Right cardiac atrium (tissue), 5 donors: Measurements from ENCODE around the gene NR2C2. TPM values are rescaled to one million over a fixed set of nuclear protein-coding genes. Genes with fewer than 3 reads are reported as not detected.

Source experiments
- ATAC-seq, 2 donors: fragments of 200-7000 bp; cut with Tn5 transposase; one replicate each; pipeline versions ENCODE4 v1.8.0 to v1.9.1; 2020; ENCODE audit warnings: moderate library complexity in 2 of 2, mild to moderate bottlenecking in 1 of 2
- DNase-seq, 3 donors: peaks; one replicate each; pipeline ENCODE4 v3.0.0-alpha.2; 2020
- H3K27ac ChIP-seq: one replicate; pipeline ENCODE4 v1.5.1; 2013; ENCODE audit warnings: mild to moderate bottlenecking, low read length, control low read depth, moderate library complexity
- H3K27me3 ChIP-seq: one replicate; pipeline ENCODE4 v1.6.1; 2013; ENCODE audit not compliant: control insufficient read depth, insufficient read depth
- H3K4me1 ChIP-seq: one replicate; pipeline ENCODE4 v1.6.1; 2013; ENCODE audit warnings: low read length; ENCODE audit not compliant: control insufficient read depth, insufficient read depth
- H3K4me3 ChIP-seq: one replicate; pipeline ENCODE4 v1.5.1; 2013; ENCODE audit warnings: low read length, control low read depth
- H3K9me3 ChIP-seq: one replicate; pipeline ENCODE4 v1.6.1; 2013; ENCODE audit warnings: low read length; ENCODE audit not compliant: control insufficient read depth
- WGBS: extraction: QIAGEN DNeasy Blood & Tissue Kit; methylation state at CpG from one replicate; pipeline ENCODE4 v1.1.7; 2013; 5-methylcytosine and 5-hydroxymethylcytosine counted together
- intact Hi-C, 4 donors: fragments of 100-400 bp; cut with DNase I; formaldehyde crosslinking; loops; one replicate each; pipeline versions ENCODE4 v1.11.0 to v1.14.0; 2022 to 2023
- polyA plus RNA-seq: library from polyadenylated mRNA; stranded (reverse); fragments of 200-250 nt; gene quantifications from one replicate; pipeline ENCODE4 v1.2.3, GENCODE V29; 2013
- total RNA-seq, 4 donors: library from RNA; stranded (reverse); fragmentation: NEBNext Ultra II Directional; extraction: Animal tissue kit (Norgen Biotek cat#: 25700); gene quantifications; one replicate each; pipeline ENCODE4 v1.2.1, GENCODE V29; 2021
- donor health status: healthy with polysubstance abuse.
- donor health status: DM: no; HTN: yes; CAD: no.
- donor health status: DM: no; HTN: no; CAD: no.
- donor health status: DM: no; HTN: yes; CAD: no; lungs with severe emphysema.
- donor health status: DM: yes; HTN: yes; CAD: no.

NR2C2 gene
- total and polyA plus RNA-seq, 5 donors, result 8.3 to 36.0 (median 32.0) TPM

- Histone ChIP-seq H3K9me3 (no peaks in the 10 kb centered on the region), H3K27me3 (no peaks in the 10 kb centered on the region), H3K4me3 (no peak overlapping the region), H3K27ac (no peak overlapping the region), H3K4me1 (no peaks in the 10 kb centered on the region)
- no peak for ATAC-seq
- intact Hi-C loops, result no loop called here
- 92% methylated on average over 2 of the region's 2 CpGs for WGBS
- no peak for DNase-seq
These were observed 139.3 kb downstream of the NR2C2 start for GRCh38 chr3:15086699-15087098.

GRCh38 chr3:15089201-15089600, 141.8 kb downstream of the NR2C2 start:
- H3K4me3 ChIP-seq, result no peak overlapping the region
- H3K27ac ChIP-seq, result no peak overlapping the region
- WGBS, result 91% methylated on average over 1 of the region's 1 CpG
- H3K9me3 ChIP-seq, result no peaks in the 10 kb centered on the region
- H3K27me3 ChIP-seq, result no peaks in the 10 kb centered on the region
- no peak for ATAC-seq
- no peak for DNase-seq
- intact Hi-C loops, result no loop called here
- no peaks in the 10 kb centered on the region for H3K4me1 ChIP-seq

- intact Hi-C loops, result no loop called here
- no peaks in the 10 kb centered on the region for H3K9me3 ChIP-seq
- no peak for ATAC-seq
- no peak overlapping the region for H3K4me3 ChIP-seq
- H3K4me1 ChIP-seq, result no peaks in the 10 kb centered on the region
- DNase-seq, result no peak
- WGBS, result 86% methylated on average over 5 of the region's 5 CpGs
- H3K27ac ChIP-seq, result no peak overlapping the region
- no peaks in the 10 kb centered on the region for H3K27me3 ChIP-seq
These were observed 144.2 kb downstream of the NR2C2 start for GRCh38 chr3:15091575-15091974.

- intact Hi-C loops, result no loop called here
- Histone ChIP-seq H3K4me1 (peaks cover 2% of the 10 kb centered on the region), H3K27me3 (no peaks in the 10 kb centered on the region), H3K27ac (no peak overlapping the region), H3K9me3 (no peaks in the 10 kb centered on the region), H3K4me3 (no peak overlapping the region)
- ATAC-seq (no peak), DNase-seq (no peak)
- 86% methylated on average over 1 of the region's 1 CpG for WGBS
These were observed 145.3 kb downstream of the NR2C2 start for GRCh38 chr3:15092686-15093085.

- no peak for ATAC-seq
- DNase-seq, result peak in 2 of 3 donors; percentile 39 to 73
- intact Hi-C loops, result no loop called here
- Histone ChIP-seq H3K9me3 (no peaks in the 10 kb centered on the region), H3K4me3 (no peak overlapping the region), H3K27ac (no peak overlapping the region), H3K27me3 (no peaks in the 10 kb centered on the region), H3K4me1 (peaks cover 5% of the 10 kb centered on the region)
- 52% methylated on average over 5 of the region's 5 CpGs for WGBS
These were observed 146.9 kb downstream of the NR2C2 start for GRCh38 chr3:15094187-15094875.

- H3K27ac ChIP-seq, result no peak overlapping the region
- intact Hi-C loops, result no loop called here
- 76% methylated on average over 3 of the region's 3 CpGs for WGBS
These were observed 148.7 kb downstream of the NR2C2 start for GRCh38 chr3:15096046-15096445.

GRCh38 chr3:15097891-15098290, 150.5 kb downstream of the NR2C2 start:
- Histone ChIP-seq H3K27ac (no peak overlapping the region), H3K27me3 (no peaks in the 10 kb centered on the region), H3K4me1 (peaks cover 5% of the 10 kb centered on the region), H3K4me3 (peak overlapping the region; percentile 62), H3K9me3 (no peaks in the 10 kb centered on the region)
- WGBS, result 52% methylated on average over 6 of the region's 6 CpGs
- intact Hi-C loops, result no loop called here
- ATAC-seq, result no peak
- DNase-seq, result no peak

More at GRCh38 chr3:15096046-15096445, 148.7 kb downstream of the NR2C2 start:
- DNase-seq (no peak), ATAC-seq (no peak)
- no peak overlapping the region for H3K4me3 ChIP-seq
- no peaks in the 10 kb centered on the region for H3K27me3 ChIP-seq
- peaks cover 5% of the 10 kb centered on the region for H3K4me1 ChIP-seq
- H3K9me3 ChIP-seq, result no peaks in the 10 kb centered on the region

Other genes with a start within 250 kb of the NR2C2 start
- gene FGD5, start 128.6 kb upstream of the NR2C2 start, total RNA-seq, result 10 to 100 TPM; 17.1 to 30.5 (median 21.2) TPM
- 8.6 TPM for gene FGD5, start 128.6 kb upstream of the NR2C2 start, polyA plus RNA-seq
- 10 to 100 TPM; 63.4 to 93.0 (median 89.8) TPM for gene MRPS25, start 117.7 kb downstream of the NR2C2 start, total RNA-seq
- gene MRPS25, start 117.7 kb downstream of the NR2C2 start, polyA plus RNA-seq, result 125 TPM
- 10 to 100 TPM; 20.1 to 26.7 (median 20.5) TPM for gene RBSN, start 151.6 kb downstream of the NR2C2 start, total RNA-seq
- gene RBSN, start 151.6 kb downstream of the NR2C2 start, polyA plus RNA-seq, result 7.3 TPM